Suprapubic skin (tissue), 4 donors: ENCODE measurements around the gene SORCS2. TPM values are rescaled to one million over a fixed set of nuclear protein-coding genes. Genes with fewer than 3 reads are reported as not detected.

ENCODE experiments used
- DNase-seq, 2 donors: peaks; one replicate each; pipeline ENCODE4 v3.0.0-alpha.2; 2019; ENCODE audit warnings: low spot score in 2 of 2
- H3K27ac ChIP-seq: fragments of 200-600 bp; sonication (generic); one replicate; pipeline ENCODE4 v1.5.1; 2019
- H3K27me3 ChIP-seq: fragments of 200-600 bp; sonication (generic); one replicate; pipeline ENCODE4 v1.5.1; 2019
- H3K36me3 ChIP-seq: fragments of 200-600 bp; sonication (generic); one replicate; pipeline ENCODE4 v1.5.1; 2019
- H3K4me1 ChIP-seq: fragments of 200-600 bp; sonication (generic); one replicate; pipeline ENCODE4 v1.5.1; 2019
- H3K4me3 ChIP-seq: fragments of 200-600 bp; sonication (generic); one replicate; pipeline ENCODE4 v1.5.1; 2019; ENCODE audit warnings: mild to moderate bottlenecking
- H3K9me3 ChIP-seq: fragments of 200-600 bp; sonication (generic); one replicate; pipeline ENCODE4 v1.5.1; 2019
- EP300 ChIP-seq: sonication (generic); formaldehyde crosslinking; IDR thresholded peaks from one replicate; pipeline ENCODE4 v1.6.1; 2017; ENCODE audit warnings: antibody characterized with exemption
- POLR2A ChIP-seq, 2 donors: fragments of 450-650 bp; IDR thresholded peaks; one replicate each; pipeline ENCODE4 v1.6.1; 2017; ENCODE audit warnings: antibody characterized with exemption in 2 of 2, mild to moderate bottlenecking in 2 of 2, moderate library complexity in 2 of 2
- POLR2AphosphoS5 ChIP-seq, 3 donors: sonication (generic); formaldehyde crosslinking; IDR thresholded peaks; one replicate each; pipeline ENCODE4 v1.6.1; 2017; ENCODE audit warnings: antibody characterized with exemption in 3 of 3
- WGBS: methylation state at CpG from one replicate; pipeline ENCODE4 v1.1.5; 2018; 5-methylcytosine and 5-hydroxymethylcytosine counted together
- total RNA-seq, 4 donors: library from RNA; depleted of rRNA; stranded (reverse); fragments of >200 nt; gene quantifications; one replicate each; pipeline ENCODE4 v1.1.0, GENCODE V29; 2016
- TF ChIP-seq, protein P1 (sequence below), 2 donors: fragments of 200-600 bp in 1 of 2; fragments of 450-650 bp in 1 of 2; sonication (generic) in 1 of 2; IDR thresholded peaks; one replicate each; pipeline ENCODE4 v1.5.1; 2016 to 2019; ENCODE audit warnings: antibody characterized with exemption in 2 of 2, mild to moderate bottlenecking in 1 of 2, moderate library complexity in 1 of 2

Gene SORCS2
- total RNA-seq, 4 donors from 2014 or later, result 0.94 to 4.6 (median 1.3) TPM

DNA sequence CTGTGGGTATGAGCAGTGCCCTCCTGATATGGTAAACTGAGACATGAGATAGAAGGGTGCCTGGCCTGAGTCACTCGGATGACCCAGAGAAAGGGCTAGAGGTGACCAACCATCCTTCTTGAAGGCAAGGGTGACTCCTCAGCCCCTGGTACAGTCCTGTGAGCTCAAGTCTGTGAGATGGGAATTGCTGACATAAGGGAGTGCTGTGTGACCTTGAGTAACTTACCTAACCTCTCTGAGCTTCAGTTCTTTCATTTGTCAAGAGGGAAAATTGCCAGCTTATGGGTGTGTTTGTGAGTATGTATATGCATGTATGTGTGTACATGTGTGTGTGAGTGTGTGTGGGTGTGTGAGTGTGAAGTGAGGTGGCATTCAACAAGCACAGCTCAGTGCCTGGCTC, 452.8 kb downstream of the SORCS2 start:
- Histone ChIP-seq H3K9me3 (no peaks in the 10 kb centered on the region), H3K4me1 (peaks cover 9% of the 10 kb centered on the region), H3K27me3 (no peaks in the 10 kb centered on the region), H3K36me3 (no peaks in the 10 kb centered on the region), H3K4me3 (no peak overlapping the region), H3K27ac (no peak overlapping the region)
- 100% methylated on average over 1 of the region's 1 CpG for WGBS
- DNase-seq, result no peak
- TF ChIP-seq POLR2AphosphoS5 (IDR thresholded peaks at IDR 0.05), result no peak
- TF ChIP-seq, protein P1, sequence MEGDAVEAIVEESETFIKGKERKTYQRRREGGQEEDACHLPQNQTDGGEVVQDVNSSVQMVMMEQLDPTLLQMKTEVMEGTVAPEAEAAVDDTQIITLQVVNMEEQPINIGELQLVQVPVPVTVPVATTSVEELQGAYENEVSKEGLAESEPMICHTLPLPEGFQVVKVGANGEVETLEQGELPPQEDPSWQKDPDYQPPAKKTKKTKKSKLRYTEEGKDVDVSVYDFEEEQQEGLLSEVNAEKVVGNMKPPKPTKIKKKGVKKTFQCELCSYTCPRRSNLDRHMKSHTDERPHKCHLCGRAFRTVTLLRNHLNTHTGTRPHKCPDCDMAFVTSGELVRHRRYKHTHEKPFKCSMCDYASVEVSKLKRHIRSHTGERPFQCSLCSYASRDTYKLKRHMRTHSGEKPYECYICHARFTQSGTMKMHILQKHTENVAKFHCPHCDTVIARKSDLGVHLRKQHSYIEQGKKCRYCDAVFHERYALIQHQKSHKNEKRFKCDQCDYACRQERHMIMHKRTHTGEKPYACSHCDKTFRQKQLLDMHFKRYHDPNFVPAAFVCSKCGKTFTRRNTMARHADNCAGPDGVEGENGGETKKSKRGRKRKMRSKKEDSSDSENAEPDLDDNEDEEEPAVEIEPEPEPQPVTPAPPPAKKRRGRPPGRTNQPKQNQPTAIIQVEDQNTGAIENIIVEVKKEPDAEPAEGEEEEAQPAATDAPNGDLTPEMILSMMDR (IDR thresholded peaks at IDR 0.05), result no peak
- no peak for TF ChIP-seq POLR2A (IDR thresholded peaks at IDR 0.05)
- TF ChIP-seq EP300, result no peak

DNA sequence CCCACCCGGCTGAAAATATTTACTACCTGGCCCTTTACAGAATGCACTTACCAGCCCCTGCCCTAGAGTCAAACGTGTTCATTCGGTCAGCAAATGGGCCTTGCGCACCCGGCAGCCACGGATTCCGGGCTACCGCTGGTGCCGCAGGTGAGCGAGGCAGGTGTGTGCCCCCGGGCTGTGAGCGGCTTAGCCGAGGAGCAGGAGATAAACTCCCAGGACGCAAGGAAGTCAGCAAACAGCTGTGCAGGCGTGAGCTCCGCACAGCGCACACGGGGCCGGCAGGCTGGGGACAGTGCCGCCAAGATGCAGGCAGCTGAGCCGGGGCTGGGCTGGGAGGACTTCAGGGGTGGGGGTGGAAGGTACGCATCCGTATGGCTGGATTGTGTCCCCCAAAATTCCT, 453.6 kb downstream of the SORCS2 start:
- Histone ChIP-seq H3K4me1 (peaks cover 15% of the 10 kb centered on the region), H3K4me3 (no peak overlapping the region), H3K36me3 (no peaks in the 10 kb centered on the region), H3K27ac (no peak overlapping the region), H3K27me3 (no peaks in the 10 kb centered on the region), H3K9me3 (no peaks in the 10 kb centered on the region)
- 94% methylated on average over 23 of the region's 23 CpGs for WGBS
- DNase-seq, result no peak
- TF ChIP-seq, protein P1 (IDR thresholded peaks at IDR 0.05), result no peak
- TF ChIP-seq POLR2A (IDR thresholded peaks at IDR 0.05), result no peak
- no peak for TF ChIP-seq EP300
- no peak for TF ChIP-seq POLR2AphosphoS5 (IDR thresholded peaks at IDR 0.05)

DNA sequence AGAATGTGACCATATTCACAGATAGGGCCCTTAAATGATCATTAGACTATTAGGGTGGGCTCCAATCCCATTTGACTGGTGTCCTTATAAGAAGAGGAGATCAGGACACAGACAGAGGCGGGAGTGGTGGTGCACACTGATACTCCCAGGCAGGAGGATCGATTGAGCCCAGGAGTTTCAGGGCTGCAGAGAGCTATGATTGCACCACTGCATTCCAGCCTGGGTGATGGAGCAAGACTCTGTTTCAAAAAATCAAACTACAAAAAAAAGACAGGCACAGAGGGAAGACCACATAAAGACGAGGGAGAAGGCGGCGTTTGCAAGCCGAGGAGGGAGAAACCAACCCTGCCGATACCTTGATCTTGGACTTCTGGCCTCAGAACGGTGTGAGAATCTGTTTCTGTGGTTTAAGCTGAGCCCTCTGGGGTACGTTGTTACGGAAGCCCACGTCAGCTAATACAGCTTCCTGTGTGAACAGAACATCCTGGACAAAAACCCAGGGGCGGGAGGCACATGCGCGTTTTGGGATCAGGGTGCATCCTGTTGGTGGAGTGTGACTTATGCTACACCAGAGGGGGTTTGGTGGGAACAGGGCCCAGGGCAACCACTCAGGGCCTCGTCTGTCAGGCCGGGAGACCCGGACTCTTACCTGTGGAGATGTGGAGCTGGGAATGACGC, 454.2 kb downstream of the SORCS2 start:
- Histone ChIP-seq H3K4me1 (peaks cover 21% of the 10 kb centered on the region), H3K36me3 (no peaks in the 10 kb centered on the region), H3K27me3 (no peaks in the 10 kb centered on the region), H3K27ac (no peak overlapping the region), H3K4me3 (no peak overlapping the region), H3K9me3 (no peaks in the 10 kb centered on the region)
- no peak for DNase-seq
- TF ChIP-seq, protein P1 (IDR thresholded peaks at IDR 0.05), result no peak
- TF ChIP-seq EP300 (no peak), POLR2A (IDR thresholded peaks at IDR 0.05) (no peak), POLR2AphosphoS5 (IDR thresholded peaks at IDR 0.05) (no peak)
- WGBS, result 89% methylated on average over 18 of the region's 18 CpGs

DNA sequence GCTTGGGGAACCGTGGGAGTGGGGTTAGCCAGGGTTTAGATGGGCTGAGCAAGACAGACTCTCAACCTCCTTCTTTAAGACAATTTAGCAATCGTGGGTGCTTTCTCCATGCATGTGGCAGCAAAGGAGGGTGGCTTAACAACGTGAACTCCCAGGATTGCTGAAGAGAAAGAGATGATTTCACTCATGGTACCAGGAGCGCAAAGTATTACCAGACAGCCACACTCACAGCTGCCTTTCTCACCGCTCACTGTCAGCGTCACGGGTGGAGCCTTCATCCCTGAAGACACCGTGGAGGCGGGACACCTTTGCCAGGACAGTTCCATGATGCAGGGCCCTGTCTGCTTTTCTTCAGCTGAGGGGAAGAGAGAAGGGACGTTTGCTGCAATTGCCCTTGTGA, 454.8 kb downstream of the SORCS2 start:
- Histone ChIP-seq H3K36me3 (no peaks in the 10 kb centered on the region), H3K4me1 (peaks cover 26% of the 10 kb centered on the region), H3K27me3 (no peaks in the 10 kb centered on the region), H3K4me3 (no peak overlapping the region), H3K9me3 (no peaks in the 10 kb centered on the region), H3K27ac (no peak overlapping the region)
- TF ChIP-seq POLR2AphosphoS5 (IDR thresholded peaks at IDR 0.05) (no peak), EP300 (no peak), POLR2A (IDR thresholded peaks at IDR 0.05) (no peak)
- TF ChIP-seq, protein P1 (IDR thresholded peaks at IDR 0.05), result no peak
- no peak for DNase-seq
- WGBS, result 84% methylated on average over 10 of the region's 10 CpGs

DNA sequence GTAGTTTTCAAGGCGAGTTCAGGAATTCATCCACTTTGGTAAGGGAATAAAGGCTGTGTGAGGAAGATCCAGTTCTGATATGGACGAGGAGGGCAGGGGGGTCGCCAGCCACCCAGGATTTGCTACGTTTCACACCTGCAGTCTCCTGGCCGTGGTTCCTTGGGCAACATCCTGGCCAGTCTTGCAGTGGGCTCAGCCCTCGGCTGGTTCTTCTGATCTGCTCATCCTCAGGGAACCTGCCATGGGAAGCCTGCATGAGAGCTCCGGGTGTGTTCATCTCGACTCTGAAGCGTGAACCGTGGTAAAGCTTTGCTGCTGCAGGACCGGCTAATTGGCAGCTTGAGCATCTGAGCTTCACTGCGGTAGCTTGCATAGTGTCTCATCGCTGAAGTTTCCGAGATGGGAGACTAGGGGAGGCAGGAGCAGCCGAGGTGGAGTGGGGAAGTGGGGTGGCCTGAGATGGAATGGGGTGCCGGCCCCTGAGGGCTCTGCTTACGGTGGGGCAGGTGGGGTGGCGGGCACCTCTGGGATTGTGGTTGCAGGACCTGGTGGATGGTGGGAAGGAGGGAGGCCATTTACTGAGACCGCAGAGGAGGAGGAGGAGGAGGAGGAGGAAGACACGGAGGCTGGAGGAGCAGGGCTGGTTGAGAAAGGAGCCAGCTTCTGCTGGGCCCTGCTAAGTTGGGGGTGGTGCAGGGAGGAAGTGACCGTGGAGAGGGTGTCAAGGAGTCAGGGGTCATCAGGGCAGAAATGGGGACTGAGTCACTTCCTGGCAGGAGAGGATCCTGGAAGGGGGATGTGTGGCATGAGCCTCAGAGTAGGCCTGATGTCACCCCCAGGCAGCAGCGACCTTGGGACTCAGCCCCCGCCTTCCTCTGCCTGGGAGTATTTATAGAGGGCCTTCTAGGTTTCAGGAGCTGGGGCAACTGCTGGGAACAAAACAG, 455.5 kb downstream of the SORCS2 start:
- WGBS, result 85% methylated on average over 22 of the region's 23 CpGs

More for the DNA sequence above, 455.5 kb downstream of the SORCS2 start:
- Histone ChIP-seq H3K4me3 (no peak overlapping the region), H3K36me3 (no peaks in the 10 kb centered on the region), H3K27ac (no peak overlapping the region), H3K9me3 (no peaks in the 10 kb centered on the region), H3K27me3 (no peaks in the 10 kb centered on the region), H3K4me1 (peaks cover 26% of the 10 kb centered on the region)
- no peak for DNase-seq
- TF ChIP-seq POLR2AphosphoS5 (IDR thresholded peaks at IDR 0.05) (no peak), EP300 (no peak)
- TF ChIP-seq, protein P1 (IDR thresholded peaks at IDR 0.05), result no peak
